Immature natural killer cell (primary cell): Measurements from ENCODE around the gene MTRR. TPM values are rescaled to one million over a fixed set of nuclear protein-coding genes. Genes with fewer than 3 reads are reported as not detected.

ENCODE experiments used
- DNase-seq, 3 donors: peaks; one replicate each; pipeline ENCODE4 v3.0.0; 2022; ENCODE audit warnings: mixed read lengths in 1 of 3
- H3K27ac Mint-ChIP-seq, 6 donors: one replicate each; pipeline ENCODE4 v1.8.0; 2020; ENCODE audit warnings: mixed read lengths in 6 of 6, mild to moderate bottlenecking in 5 of 6, inconsistent platforms in 4 of 6, moderate library complexity in 3 of 6
- H3K27me3 Mint-ChIP-seq, 3 donors: one replicate each; pipeline ENCODE4 v1.8.0; 2020 to 2021; ENCODE audit warnings: low read depth in 3 of 3, mild to moderate bottlenecking in 3 of 3, mixed read lengths in 3 of 3, moderate library complexity in 3 of 3, inconsistent platforms in 1 of 3
- H3K36me3 Mint-ChIP-seq, 3 donors: one replicate each; pipeline ENCODE4 v1.8.0; 2020; ENCODE audit warnings: mixed read lengths in 3 of 3, inconsistent platforms in 2 of 3, mild to moderate bottlenecking in 2 of 3
- H3K4me1 Mint-ChIP-seq, 2 donors: one replicate each; pipeline ENCODE4 v1.8.0; 2020; ENCODE audit warnings: inconsistent platforms in 2 of 2, mild to moderate bottlenecking in 2 of 2, mixed read lengths in 2 of 2, moderate library complexity in 1 of 2
- H3K4me3 Mint-ChIP-seq, 5 donors: one replicate each; pipeline ENCODE4 v1.8.0; 2020; ENCODE audit warnings: mild to moderate bottlenecking in 5 of 5, mixed read lengths in 5 of 5, inconsistent platforms in 3 of 5, moderate library complexity in 3 of 5
- H3K9me3 Mint-ChIP-seq, 6 donors: one replicate each; pipeline ENCODE4 v1.8.0; 2020; ENCODE audit warnings: mild to moderate bottlenecking in 6 of 6, mixed read lengths in 6 of 6, inconsistent platforms in 4 of 6, moderate library complexity in 3 of 6
- polyA plus RNA-seq, 3 donors: library from polyadenylated mRNA; unstranded; fragments of 300-500 nt; fragmentation: Illumina TruSeq; gene quantifications; one replicate each; pipeline ENCODE4 v1.2.3, GENCODE V29; 2021

Gene MTRR
- polyA plus RNA-seq, 3 donors from 2014 or later: 23.2 to 58.6 (median 33.3) TPM

GRCh38 chr5:7849681-7850394, 19.1 kb upstream of the MTRR start:
- peaks cover 2 to 7% (median 3%) of the 10 kb centered on the region in 3 donors for H3K27me3 Mint-ChIP-seq
- no peaks in the 10 kb centered on the region for H3K9me3 Mint-ChIP-seq
- peaks cover 20 to 32% of the 10 kb centered on the region in 2 donors for H3K4me1 Mint-ChIP-seq
- DNase-seq: peak in 1 of 3 donors; percentile 4
- H3K36me3 Mint-ChIP-seq: no peaks in the 10 kb centered on the region
- peak overlapping the region in 2 of 6 donors; percentile 55 to 71 for H3K27ac Mint-ChIP-seq
- peak overlapping the region; percentile 80 to 90 (median 83) for H3K4me3 Mint-ChIP-seq

- Mint-ChIP-seq H3K36me3 (no peaks in the 10 kb centered on the region), H3K9me3 (no peaks in the 10 kb centered on the region), H3K27me3 (peaks cover 2 to 7% (median 3%) of the 10 kb centered on the region in 3 donors), H3K4me3 (peak within 1 kb of the TSS; percentile 83 to 90 (median 85)), H3K4me1 (peaks cover 20 to 32% of the 10 kb centered on the region in 2 donors), H3K27ac (peak within 1 kb of the TSS in 4 of 6 donors; percentile 3 to 81 (median 58))
- peak; percentile 23 to 42 (median 24) for DNase-seq
Observed at GRCh38 chr5:7850395-7851239, 18.3 kb upstream of the MTRR start, which contains the start of gene CFAP90. CFAP90 (minus strand) TSS chr5:7851133; CDS start chr5:7851021, 112 bp downstream.

GRCh38 chr5:7851240-7851592, 17.7 kb upstream of the MTRR start:
- Mint-ChIP-seq H3K9me3 (no peaks in the 10 kb centered on the region), H3K4me3 (peak overlapping the region; percentile 78 to 90 (median 85)), H3K4me1 (peaks cover 20 to 32% of the 10 kb centered on the region in 2 donors), H3K36me3 (no peaks in the 10 kb centered on the region), H3K27me3 (peaks cover 2 to 7% (median 3%) of the 10 kb centered on the region in 3 donors), H3K27ac (peak overlapping the region in 2 of 6 donors; percentile 56 to 81)
- no peak for DNase-seq

- H3K4me1 Mint-ChIP-seq: peaks cover 20 to 32% of the 10 kb centered on the region in 2 donors
- H3K27ac Mint-ChIP-seq: peak overlapping the region in 4 of 6 donors; percentile 3 to 60 (median 52)
- H3K4me3 Mint-ChIP-seq: peak overlapping the region; percentile 2 to 90 (median 85)
- no peaks in the 10 kb centered on the region for H3K36me3 Mint-ChIP-seq
- no peak for DNase-seq
- no peaks in the 10 kb centered on the region for H3K9me3 Mint-ChIP-seq
- H3K27me3 Mint-ChIP-seq: peaks cover 2 to 7% (median 3%) of the 10 kb centered on the region in 3 donors
Observed at GRCh38 chr5:7851617-7852289, 17.2 kb upstream of the MTRR start.

- Mint-ChIP-seq H3K4me1 (peaks cover 20 to 32% of the 10 kb centered on the region in 2 donors), H3K27ac (peak overlapping the region in 1 of 6 donors; percentile 53), H3K27me3 (peaks cover 2 to 7% (median 3%) of the 10 kb centered on the region in 3 donors), H3K36me3 (peaks cover 0 to under 1% (median 0%) of the 10 kb centered on the region in 3 donors), H3K4me3 (peak overlapping the region; percentile 10 to 90 (median 85)), H3K9me3 (no peaks in the 10 kb centered on the region)
- DNase-seq: no peak
Observed at GRCh38 chr5:7852542-7852941, 16.4 kb upstream of the MTRR start.

- H3K27me3 Mint-ChIP-seq: peaks cover 2 to 7% (median 3%) of the 10 kb centered on the region in 3 donors
- peaks cover 20 to 32% of the 10 kb centered on the region in 2 donors for H3K4me1 Mint-ChIP-seq
- peak overlapping the region in 1 of 6 donors; percentile 52 for H3K27ac Mint-ChIP-seq
- H3K36me3 Mint-ChIP-seq: peaks cover 0 to 5% (median 0%) of the 10 kb centered on the region in 3 donors
- no peaks in the 10 kb centered on the region for H3K9me3 Mint-ChIP-seq
- H3K4me3 Mint-ChIP-seq: no peak overlapping the region
- DNase-seq: no peak
Observed at GRCh38 chr5:7852988-7853387, 16.0 kb upstream of the MTRR start.

GRCh38 chr5:7855611-7856010, 13.3 kb upstream of the MTRR start:
- no peak for DNase-seq
- no peak overlapping the region for H3K27ac Mint-ChIP-seq
- peaks cover 15 to 24% of the 10 kb centered on the region in 2 donors for H3K4me1 Mint-ChIP-seq

GRCh38 chr5:7856855-7857254, 12.1 kb upstream of the MTRR start:
- no peaks in the 10 kb centered on the region for H3K9me3 Mint-ChIP-seq
- no peak overlapping the region for H3K27ac Mint-ChIP-seq
- no peak overlapping the region for H3K4me3 Mint-ChIP-seq
- H3K36me3 Mint-ChIP-seq: peaks cover 7 to 28% (median 25%) of the 10 kb centered on the region in 3 donors
- peaks cover 7 to 16% of the 10 kb centered on the region in 2 donors for H3K4me1 Mint-ChIP-seq
- H3K27me3 Mint-ChIP-seq: no peaks in the 10 kb centered on the region
- DNase-seq: no peak

More at GRCh38 chr5:7855611-7856010, 13.3 kb upstream of the MTRR start:
- H3K27me3 Mint-ChIP-seq: peaks cover 0 to 2% (median 0%) of the 10 kb centered on the region in 3 donors
- no peak overlapping the region for H3K4me3 Mint-ChIP-seq
- H3K36me3 Mint-ChIP-seq: peaks cover 7 to 22% (median 20%) of the 10 kb centered on the region in 3 donors
- H3K9me3 Mint-ChIP-seq: no peaks in the 10 kb centered on the region

- Mint-ChIP-seq H3K4me3 (no peak overlapping the region), H3K27ac (no peak overlapping the region), H3K4me1 (peaks cover 2 to 11% of the 10 kb centered on the region in 2 donors), H3K36me3 (peaks cover 7 to 29% (median 27%) of the 10 kb centered on the region in 3 donors), H3K9me3 (no peaks in the 10 kb centered on the region), H3K27me3 (no peaks in the 10 kb centered on the region)
- no peak for DNase-seq
Observed at GRCh38 chr5:7857361-7857760, 11.6 kb upstream of the MTRR start.

GRCh38 chr5:7857926-7858632, 10.9 kb upstream of the MTRR start:
- no peak for DNase-seq
- Mint-ChIP-seq H3K4me1 (peaks cover 0 to 4% of the 10 kb centered on the region in 2 donors), H3K27me3 (no peaks in the 10 kb centered on the region), H3K9me3 (no peaks in the 10 kb centered on the region), H3K36me3 (peaks cover 10 to 35% (median 33%) of the 10 kb centered on the region in 3 donors), H3K27ac (no peak overlapping the region), H3K4me3 (no peak overlapping the region)

- Mint-ChIP-seq H3K27me3 (peaks cover 0 to 5% (median 0%) of the 10 kb centered on the region in 3 donors), H3K9me3 (no peaks in the 10 kb centered on the region), H3K4me3 (peak overlapping the region in 1 of 5 donors; percentile 22), H3K27ac (no peak overlapping the region), H3K4me1 (peaks cover 40 to 59% of the 10 kb centered on the region in 2 donors), H3K36me3 (peaks cover 3 to 26% (median 16%) of the 10 kb centered on the region in 3 donors)
- DNase-seq: no peak
Observed at GRCh38 chr5:7866196-7866595, 2.8 kb upstream of the MTRR start.

GRCh38 chr5:7867260-7867659, 1.7 kb upstream of the MTRR start:
- Mint-ChIP-seq H3K27ac (peak overlapping the region in 2 of 6 donors; percentile 41 to 53), H3K36me3 (peaks cover 3 to 20% (median 8%) of the 10 kb centered on the region in 3 donors), H3K4me3 (peak overlapping the region; percentile 46 to 97 (median 56)), H3K9me3 (no peaks in the 10 kb centered on the region), H3K27me3 (peaks cover 0 to 6% (median 0%) of the 10 kb centered on the region in 3 donors), H3K4me1 (peaks cover 51 to 69% of the 10 kb centered on the region in 2 donors)
- DNase-seq: no peak

- peaks cover 0 to 12% (median 2%) of the 10 kb centered on the region in 3 donors for H3K36me3 Mint-ChIP-seq
- peak overlapping the region; percentile 95 to 99 (median 97) for H3K4me3 Mint-ChIP-seq
- peaks cover 0 to 6% (median 0%) of the 10 kb centered on the region in 3 donors for H3K27me3 Mint-ChIP-seq
- peaks cover 61 to 81% of the 10 kb centered on the region in 2 donors for H3K4me1 Mint-ChIP-seq
- peak overlapping the region; percentile 82 to 94 (median 94) for H3K27ac Mint-ChIP-seq
- no peak for DNase-seq
- no peaks in the 10 kb centered on the region for H3K9me3 Mint-ChIP-seq
Observed at GRCh38 chr5:7868427-7868772, 548 bp upstream of the MTRR start.
